Measurements from ENCODE around the gene NACC2.

GRCh38 chr9:136045595-136046553 is 49.2 kb downstream of the NACC2 start:
- TF ChIP-seq CTCF (IDR thresholded peaks at IDR 0.05; ENCODE audit: low read depth, low read length) (no peak), EZH2phosphoT487 (IDR thresholded peaks at IDR 0.05; ENCODE audit: low read depth) (no peak)

Data from OCI-LY3 (cell line).